Lower leg skin (tissue), 4 donors: ENCODE measurements around the gene CD164L2. TPM values are rescaled to one million over a fixed set of nuclear protein-coding genes. Genes with fewer than 3 reads are reported as not detected.
A peak's percentile ranks its signal among the peaks of the same experiment; 100 is the strongest.

Source experiments
- DNase-seq, 2 donors: peaks; one replicate each; pipeline ENCODE4 v3.0.0-alpha.2; 2019; ENCODE audit warnings: low spot score in 2 of 2
- H3K4me3 ChIP-seq: fragments of 200-600 bp; sonication (generic); 2 replicates; pipeline ENCODE4 v1.5.1; 2017; ENCODE audit warnings: mild to moderate bottlenecking, low read depth; ENCODE audit not compliant: poor library complexity, severe bottlenecking
- POLR2A ChIP-seq, 2 donors: fragments of 450-650 bp; IDR thresholded peaks; one replicate each; pipeline ENCODE4 v1.6.1; 2016 to 2017; ENCODE audit warnings: antibody characterized with exemption in 2 of 2, mild to moderate bottlenecking in 1 of 2, moderate library complexity in 1 of 2
- WGBS, 2 donors: methylation state at CpG; one replicate each; pipeline ENCODE4 v1.1.5; 2018; 5-methylcytosine and 5-hydroxymethylcytosine counted together
- intact Hi-C: fragments of 100-400 bp; cut with DNase I; formaldehyde crosslinking; loops from one replicate; pipeline ENCODE4 v1.15.0; 2023; ENCODE audit warnings: low total_unique reads
- total RNA-seq, 4 donors: library from RNA; depleted of rRNA; stranded (reverse); fragments of >200 nt; gene quantifications; one replicate each; pipeline ENCODE4 v1.1.0, GENCODE V29; 2016
- TF ChIP-seq, protein P1 (sequence below), 3 donors: fragments of 450-650 bp; IDR thresholded peaks; one replicate each; pipeline ENCODE4 v1.5.1; 2016; ENCODE audit warnings: antibody characterized with exemption in 3 of 3, mild to moderate bottlenecking in 3 of 3, moderate library complexity in 2 of 3

CD164L2 gene
- total RNA-seq, 4 donors from 2014 or later: 4.3 to 12.0 (median 10.0) TPM

DNA sequence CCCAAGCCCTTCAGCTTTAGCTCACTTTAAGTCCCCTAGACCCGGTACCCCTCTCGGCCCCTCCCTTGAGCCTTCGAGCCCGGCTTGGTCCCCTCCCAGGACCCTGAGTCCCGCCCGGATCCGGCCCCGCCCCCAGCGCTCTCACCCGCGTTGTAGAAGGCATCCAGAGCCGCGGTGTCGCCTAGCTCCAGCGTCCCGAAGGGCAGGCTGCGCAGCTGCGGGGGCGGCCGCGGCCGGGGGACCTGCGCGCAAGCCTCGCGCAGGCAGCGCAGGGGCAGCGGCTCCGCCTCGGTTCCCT, 17.1 kb downstream of the CD164L2 start:
- H3K4me3 ChIP-seq: peak overlapping the region; percentile 62
- 1% methylated on average over 17 to 28 of the region's 30 CpGs for WGBS, 2 donors
- peak; percentile 87 to 98 for DNase-seq

DNA sequence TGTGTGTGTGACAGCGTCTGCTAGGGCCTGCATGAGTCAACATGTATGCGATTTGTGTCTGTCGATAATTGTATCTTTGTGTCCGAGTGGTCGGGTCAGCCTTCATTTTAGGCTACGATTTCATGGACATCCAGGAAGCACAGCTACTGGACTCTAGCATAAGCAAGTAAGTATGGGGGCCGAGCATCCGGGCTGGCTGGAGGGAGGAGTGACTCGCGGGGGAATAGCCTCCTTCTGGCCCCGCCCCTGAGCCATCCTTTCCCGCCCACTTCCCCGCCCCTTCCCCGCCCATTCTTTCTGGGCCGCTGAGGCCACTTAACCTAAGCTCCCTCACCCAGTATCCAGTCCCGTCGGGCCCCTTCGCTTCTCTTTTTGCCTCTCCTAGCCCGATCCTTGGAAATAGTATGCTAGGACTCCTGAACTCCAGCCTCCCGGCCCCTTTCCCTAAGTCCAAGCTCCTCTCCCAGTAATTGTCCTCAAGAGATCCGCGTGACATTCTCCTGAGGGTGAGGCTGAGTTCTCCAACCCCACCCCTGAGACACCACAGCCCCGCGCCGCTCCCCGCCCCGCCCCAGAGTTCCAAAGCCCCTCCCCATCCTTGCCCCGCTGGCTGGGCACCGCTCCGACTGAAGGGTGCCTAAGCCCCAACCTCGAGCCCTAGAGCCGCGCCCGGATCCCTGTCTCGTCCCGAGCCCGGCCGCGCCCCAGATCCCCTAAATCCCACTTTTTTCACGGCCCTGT, 17.6 kb downstream of the CD164L2 start:
- WGBS, 2 donors: 2% methylated on average over 38 to 40 of the region's 40 CpGs
- TF ChIP-seq, protein P1, sequence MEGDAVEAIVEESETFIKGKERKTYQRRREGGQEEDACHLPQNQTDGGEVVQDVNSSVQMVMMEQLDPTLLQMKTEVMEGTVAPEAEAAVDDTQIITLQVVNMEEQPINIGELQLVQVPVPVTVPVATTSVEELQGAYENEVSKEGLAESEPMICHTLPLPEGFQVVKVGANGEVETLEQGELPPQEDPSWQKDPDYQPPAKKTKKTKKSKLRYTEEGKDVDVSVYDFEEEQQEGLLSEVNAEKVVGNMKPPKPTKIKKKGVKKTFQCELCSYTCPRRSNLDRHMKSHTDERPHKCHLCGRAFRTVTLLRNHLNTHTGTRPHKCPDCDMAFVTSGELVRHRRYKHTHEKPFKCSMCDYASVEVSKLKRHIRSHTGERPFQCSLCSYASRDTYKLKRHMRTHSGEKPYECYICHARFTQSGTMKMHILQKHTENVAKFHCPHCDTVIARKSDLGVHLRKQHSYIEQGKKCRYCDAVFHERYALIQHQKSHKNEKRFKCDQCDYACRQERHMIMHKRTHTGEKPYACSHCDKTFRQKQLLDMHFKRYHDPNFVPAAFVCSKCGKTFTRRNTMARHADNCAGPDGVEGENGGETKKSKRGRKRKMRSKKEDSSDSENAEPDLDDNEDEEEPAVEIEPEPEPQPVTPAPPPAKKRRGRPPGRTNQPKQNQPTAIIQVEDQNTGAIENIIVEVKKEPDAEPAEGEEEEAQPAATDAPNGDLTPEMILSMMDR (IDR thresholded peaks at IDR 0.05): no peak
- TF ChIP-seq POLR2A (IDR thresholded peaks at IDR 0.05): no peak
- peak; percentile 89 to 98 for DNase-seq
- intact Hi-C loops: no loop called here
- peak overlapping the region; percentile 62 for H3K4me3 ChIP-seq

More for the DNA sequence above, 17.1 kb downstream of the CD164L2 start:
- TF ChIP-seq POLR2A (IDR thresholded peaks at IDR 0.05): no peak
- TF ChIP-seq, protein P1 (IDR thresholded peaks at IDR 0.05): no peak
- intact Hi-C loops: no loop called here

DNA sequence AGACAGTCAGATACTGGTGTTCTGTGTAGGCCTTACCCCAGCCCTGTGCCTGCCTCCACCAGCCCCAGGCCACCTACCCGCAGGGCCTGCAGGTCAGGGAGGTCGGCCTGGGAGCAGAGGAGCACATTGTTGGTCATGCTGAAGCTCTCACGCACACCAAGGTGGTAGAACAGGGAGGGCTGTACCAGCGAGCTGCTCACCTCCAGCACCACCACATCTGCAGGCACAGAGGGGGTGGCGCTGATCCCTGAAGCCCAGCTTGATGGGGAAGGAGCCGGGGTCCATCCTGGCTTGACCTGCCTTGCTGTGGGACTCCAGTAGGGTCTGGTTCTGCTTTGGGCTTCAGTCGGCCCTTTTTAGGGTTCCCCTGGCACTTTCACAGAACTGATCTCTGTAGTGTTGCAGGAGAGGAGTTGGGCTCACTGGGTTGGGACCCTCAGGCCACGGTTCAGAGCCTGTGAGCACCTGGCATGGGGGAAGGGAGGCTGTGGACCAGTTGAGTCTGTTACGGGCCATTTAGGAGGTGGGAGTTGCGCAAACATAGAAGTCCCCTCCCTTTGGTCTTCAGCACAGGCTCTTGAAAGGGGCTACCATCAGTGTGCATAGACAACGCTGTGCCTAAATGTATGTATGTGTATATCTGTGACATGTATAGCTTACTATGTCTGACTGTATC, 18.3 kb downstream of the CD164L2 start:
- no peak for DNase-seq
- 58 to 62% methylated on average over 10 to 11 of the region's 11 CpGs for WGBS, 2 donors
- H3K4me3 ChIP-seq: no peak overlapping the region
- TF ChIP-seq, protein P1 (IDR thresholded peaks at IDR 0.05): no peak
- no peak for TF ChIP-seq POLR2A (IDR thresholded peaks at IDR 0.05)
- intact Hi-C loops: no loop called here

DNA sequence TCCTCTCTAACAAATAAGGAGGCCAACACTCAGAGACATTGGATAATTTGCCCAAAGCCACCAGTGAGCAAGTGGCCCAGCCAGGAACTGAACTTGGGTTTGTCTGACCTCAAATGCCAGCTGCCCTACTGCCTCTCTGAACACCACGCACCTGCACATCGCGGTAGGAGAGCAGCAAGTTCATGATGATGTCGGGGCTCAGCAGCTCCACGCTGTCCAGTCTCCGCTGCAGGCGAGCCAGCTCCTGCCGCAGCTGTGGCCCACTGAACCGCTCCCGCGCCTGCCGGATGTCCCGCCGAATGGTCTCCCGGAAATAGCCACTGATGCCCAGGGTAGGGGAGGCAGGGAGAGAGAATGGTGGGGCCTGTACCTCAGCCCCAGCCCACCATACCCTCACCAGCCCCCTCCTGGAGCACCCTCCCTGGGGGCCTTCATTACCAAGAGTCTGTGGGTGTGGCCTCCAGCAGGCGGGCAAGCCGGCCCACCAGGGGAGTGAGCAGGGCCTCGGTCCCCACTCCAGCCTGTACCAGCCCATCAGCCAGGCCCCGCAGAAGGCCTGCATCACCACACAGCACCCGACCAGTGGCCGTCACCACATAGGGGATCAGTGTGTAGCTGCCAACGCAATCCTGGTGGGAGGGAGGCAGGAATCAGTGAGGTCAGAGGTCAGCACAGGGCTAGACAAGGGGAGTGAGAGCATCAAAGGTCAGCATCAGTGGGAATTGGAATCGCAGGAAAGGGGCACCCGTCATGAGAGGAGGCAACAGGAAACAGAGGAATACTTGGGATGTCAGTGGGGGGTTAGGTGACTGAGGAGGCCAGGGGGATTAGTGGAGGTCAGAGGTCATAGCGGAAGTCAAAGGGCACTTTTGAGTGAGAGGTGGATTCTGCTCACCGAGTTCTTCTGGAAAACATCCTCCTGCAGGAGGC, 19.1 kb downstream of the CD164L2 start:
- 83 to 88% methylated on average over 26 of the region's 26 CpGs for WGBS, 2 donors
- DNase-seq: no peak
- no peak overlapping the region for H3K4me3 ChIP-seq
- intact Hi-C loops: no loop called here
- no peak for TF ChIP-seq POLR2A (IDR thresholded peaks at IDR 0.05)

DNA sequence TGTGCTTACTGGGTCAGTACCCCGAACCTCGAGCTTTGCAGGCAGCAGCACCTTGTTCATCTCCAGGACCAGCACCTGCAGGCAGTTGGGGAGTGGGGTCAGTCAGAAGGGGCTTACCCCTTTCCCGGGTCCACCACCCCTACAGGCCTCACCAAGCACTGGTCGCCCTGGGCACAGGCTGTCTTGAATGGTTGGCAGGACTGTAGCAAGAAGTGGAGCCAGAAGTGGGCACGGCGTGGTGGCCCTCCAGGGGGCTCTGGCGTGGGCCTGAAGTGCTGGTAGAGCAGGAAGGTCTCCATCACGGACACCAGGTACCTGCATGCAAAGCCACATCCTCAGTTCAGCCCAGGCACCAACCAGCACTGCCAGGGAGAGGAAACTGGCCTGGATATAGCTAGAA, 21.6 kb downstream of the CD164L2 start:
- WGBS, 2 donors: 87 to 94% methylated on average over 3 to 6 of the region's 8 CpGs
- intact Hi-C loops: no loop called here
- H3K4me3 ChIP-seq: no peak overlapping the region
- TF ChIP-seq, protein P1 (IDR thresholded peaks at IDR 0.05): no peak
- no peak for TF ChIP-seq POLR2A (IDR thresholded peaks at IDR 0.05)
- no peak for DNase-seq

DNA sequence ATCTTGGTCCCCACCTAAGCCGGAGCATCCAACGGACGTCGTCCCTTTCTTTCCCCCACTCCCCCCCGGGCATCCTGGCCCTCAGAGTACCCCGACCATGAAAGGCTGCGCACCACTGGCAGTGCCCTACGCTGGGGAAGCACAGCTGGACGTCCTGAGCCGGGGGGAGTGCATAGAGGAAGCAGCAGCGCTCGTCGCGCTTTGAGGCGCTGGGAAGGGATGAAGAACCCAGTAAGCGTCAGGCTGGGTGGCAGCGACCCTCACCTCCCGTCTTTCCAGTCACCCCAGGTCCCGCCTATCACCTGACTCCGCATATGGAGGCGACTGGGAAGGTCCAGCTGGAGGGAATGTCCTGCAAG, 22.1 kb downstream of the CD164L2 start:
- TF ChIP-seq, protein P1 (IDR thresholded peaks at IDR 0.05): no peak
- no peak overlapping the region for H3K4me3 ChIP-seq
- intact Hi-C loops: no loop called here
- no peak for DNase-seq
- 90 to 91% methylated on average over 21 of the region's 21 CpGs for WGBS, 2 donors
